Mesenchymal stem cell (in vitro differentiated cells and primary cell): ENCODE data around the gene ARID1B.

Source experiments
- DNase-seq: peaks from one replicate; pipeline ENCODE4 v3.0.0-alpha.2; 2013
- H2AFZ ChIP-seq: one replicate; pipeline ENCODE4 v1.6.1; 2013; ENCODE audit warnings: low read depth, mild to moderate bottlenecking, control low read depth, inconsistent platforms, low read length, moderate library complexity
- H2AK5ac ChIP-seq: 2 replicates; pipeline ENCODE4 v1.6.1; 2013; ENCODE audit warnings: low read length, moderate library complexity, mild to moderate bottlenecking, inconsistent platforms; ENCODE audit not compliant: severe bottlenecking
- H2BK120ac ChIP-seq: one replicate; pipeline ENCODE4 v1.6.1; 2013; ENCODE audit warnings: low read depth, mild to moderate bottlenecking, inconsistent platforms, low read length, moderate library complexity
- H2BK12ac ChIP-seq, 2 experiments: one replicate each; pipeline ENCODE4 v1.6.1; 2013; ENCODE audit warnings: inconsistent platforms in 2 of 2, low read length in 2 of 2, mild to moderate bottlenecking in 2 of 2, moderate library complexity in 2 of 2, control low read depth in 1 of 2
- H2BK15ac ChIP-seq: one replicate; pipeline ENCODE4 v1.6.1; 2013; ENCODE audit warnings: mild to moderate bottlenecking, low read depth, inconsistent platforms; ENCODE audit not compliant: poor library complexity, severe bottlenecking
- H2BK5ac ChIP-seq: 2 replicates; pipeline ENCODE4 v1.6.1; 2013; ENCODE audit warnings: low read depth, mild to moderate bottlenecking, low read length, control low read depth, inconsistent platforms; ENCODE audit not compliant: poor library complexity, severe bottlenecking
- H3K14ac ChIP-seq, 2 experiments: one replicate each; pipeline ENCODE4 v1.6.1; 2013; ENCODE audit warnings: inconsistent platforms in 2 of 2, low read length in 2 of 2, control low read depth in 1 of 2, mild to moderate bottlenecking in 1 of 2, moderate library complexity in 1 of 2
- H3K18ac ChIP-seq, 2 experiments: one replicate each; pipeline ENCODE4 v1.6.1; 2013; ENCODE audit warnings: inconsistent platforms in 2 of 2, low read length in 2 of 2, control low read depth in 1 of 2, low read depth in 1 of 2, mild to moderate bottlenecking in 1 of 2
- H3K23ac ChIP-seq, 2 experiments: one replicate each; pipeline ENCODE4 v1.6.1; 2013; ENCODE audit warnings: inconsistent platforms in 2 of 2, low read length in 2 of 2, mild to moderate bottlenecking in 2 of 2, moderate library complexity in 2 of 2, control low read depth in 1 of 2
- H3K27ac ChIP-seq: 2 replicates; pipeline ENCODE4 v1.5.1; 2013; ENCODE audit warnings: mild to moderate bottlenecking, moderate library complexity, low read length, control low read depth, inconsistent platforms; ENCODE audit not compliant: poor library complexity, severe bottlenecking
- H3K27me3 ChIP-seq, 2 experiments: 2 replicates each; pipeline versions ENCODE4 v1.6.1 to v1.7.0; 2013; ENCODE audit warnings: low read length in 2 of 2, mild to moderate bottlenecking in 2 of 2, moderate library complexity in 2 of 2, control low read depth in 1 of 2, inconsistent platforms in 1 of 2; ENCODE audit not compliant: control insufficient read depth in 1 of 2, insufficient read depth in 1 of 2
- H3K36me3 ChIP-seq, 2 experiments: 2 replicates each; pipeline versions ENCODE4 v1.6.1 to v1.7.0; 2013; ENCODE audit warnings: low read length in 2 of 2, control low read depth in 1 of 2, inconsistent platforms in 1 of 2, low read depth in 1 of 2, mild to moderate bottlenecking in 1 of 2; ENCODE audit not compliant: insufficient read depth in 2 of 2, control insufficient read depth in 1 of 2
- H3K4ac ChIP-seq, 2 experiments: one replicate each; pipeline ENCODE4 v1.6.1; 2013; ENCODE audit warnings: inconsistent platforms in 2 of 2, low read length in 2 of 2, mild to moderate bottlenecking in 2 of 2, moderate library complexity in 2 of 2, control low read depth in 1 of 2, low read depth in 1 of 2
- H3K4me1 ChIP-seq: 2 replicates; pipeline ENCODE4 v1.6.1; 2013; ENCODE audit warnings: low read depth, low read length, control low read depth; ENCODE audit not compliant: control insufficient read depth, insufficient read depth
- H3K4me2 ChIP-seq: 2 replicates; pipeline ENCODE4 v1.6.1; 2013; ENCODE audit warnings: low read length, mild to moderate bottlenecking, inconsistent platforms; ENCODE audit not compliant: poor library complexity, severe bottlenecking
- H3K4me3 ChIP-seq, 2 experiments: 2 replicates each; pipeline versions ENCODE4 v1.5.1 to v1.7.0; 2013; ENCODE audit warnings: low read length in 2 of 2, mild to moderate bottlenecking in 2 of 2, control low read depth in 1 of 2, low read depth in 1 of 2; ENCODE audit not compliant: insufficient read depth in 1 of 2
- H3K79me1 ChIP-seq: replicated peaks from 2 replicates; pipeline ENCODE4 v1.6.1; 2013; ENCODE audit warnings: mild to moderate bottlenecking, control low read depth, low read length, inconsistent platforms; ENCODE audit not compliant: poor library complexity, severe bottlenecking
- H3K9ac ChIP-seq: 2 replicates; pipeline ENCODE4 v1.7.0; 2013; ENCODE audit warnings: mild to moderate bottlenecking, low read length, moderate library complexity
- H3K9me3 ChIP-seq: 2 replicates; pipeline ENCODE4 v1.7.0; 2013; ENCODE audit warnings: mild to moderate bottlenecking, low read length; ENCODE audit not compliant: control insufficient read depth
- H4K8ac ChIP-seq: one replicate; pipeline ENCODE4 v1.6.1; 2013; ENCODE audit warnings: inconsistent platforms, mild to moderate bottlenecking, low read length, moderate library complexity
- H4K91ac ChIP-seq: one replicate; pipeline ENCODE4 v1.6.1; 2013; ENCODE audit warnings: mild to moderate bottlenecking, low read length, inconsistent platforms
- WGBS: methylation state at CpG from one replicate; pipeline ENCODE4 v1.1.7; 2013; ENCODE audit warnings: mixed read lengths; 5-methylcytosine and 5-hydroxymethylcytosine counted together

ARID1B gene

DNA sequence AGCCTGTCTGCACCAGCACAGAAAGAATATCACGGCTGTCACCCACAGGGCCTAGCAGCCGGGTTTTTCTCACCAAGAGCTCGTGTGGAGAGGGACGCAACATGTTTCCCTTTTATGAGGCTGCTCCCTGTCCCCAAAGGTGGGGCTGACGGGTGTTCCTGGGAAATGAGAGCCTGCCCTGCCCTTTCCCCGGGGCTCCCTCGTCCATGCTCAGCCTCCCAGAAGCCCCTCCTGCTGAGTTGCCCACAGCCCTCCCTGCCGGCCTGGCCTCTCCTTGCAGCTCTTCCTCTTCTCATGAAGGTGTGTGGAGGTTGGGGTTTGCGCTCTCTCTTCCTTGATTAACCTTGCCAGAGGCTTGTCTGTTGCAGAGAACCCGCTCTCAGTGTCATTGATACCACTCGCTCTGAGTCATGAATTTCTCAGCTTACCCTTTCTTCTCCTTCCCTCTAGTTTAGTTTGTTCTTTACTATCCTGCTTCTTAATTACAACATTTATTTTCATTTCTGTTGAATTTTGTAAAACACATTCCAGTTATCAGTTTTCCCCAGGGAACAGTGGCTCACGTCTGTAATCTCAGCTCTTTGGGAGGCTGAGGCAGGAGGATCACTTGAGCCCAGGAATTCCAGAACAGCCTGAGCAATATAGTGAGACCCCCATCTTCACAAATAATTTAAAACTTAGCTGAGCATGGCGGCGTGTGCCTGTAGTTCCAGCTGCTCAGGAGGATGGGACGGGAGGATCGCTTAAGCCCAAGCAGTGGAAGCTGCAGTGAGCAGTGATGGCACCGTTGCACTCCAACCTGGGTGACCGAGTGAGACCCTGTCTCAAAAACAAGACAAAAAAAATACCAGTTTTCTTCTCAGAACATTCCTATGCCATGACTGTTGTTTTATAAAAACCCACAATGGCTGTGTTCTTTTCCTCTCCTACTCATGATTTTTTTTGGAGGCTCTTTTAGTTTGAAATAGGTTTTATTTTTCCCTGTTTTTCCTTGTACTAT lies 442.3 kb downstream of the ARID1B start:
- Histone ChIP-seq H3K9ac (no peak overlapping the region), H4K91ac (no peak overlapping the region), H3K27ac (peak overlapping the region; percentile 65), H3K14ac (peak overlapping the region in 1 of 2 experiments; percentile 28), H3K9me3 (no peaks in the 10 kb centered on the region), H3K27me3 (no peaks in the 10 kb centered on the region), H2BK12ac (no peak overlapping the region), H3K79me1 (peaks cover 2% of the 10 kb centered on the region), H2BK120ac (no peak overlapping the region), H2AK5ac (peak overlapping the region; percentile 1), H4K8ac (no peak overlapping the region), H3K18ac (no peak overlapping the region), H3K4me3 (no peak overlapping the region), H3K23ac (no peak overlapping the region), H2AFZ (no peak overlapping the region), H3K4me2 (peak overlapping the region; percentile 14), H3K4ac (no peak overlapping the region), H2BK15ac (no peak overlapping the region), H2BK5ac (no peak overlapping the region), H3K4me1 (peaks cover 18% of the 10 kb centered on the region), H3K36me3 (peaks cover under 1 to 4% of the 10 kb centered on the region in 2 experiments)
- 66% methylated on average over 14 of the region's 18 CpGs for WGBS
- peak; percentile 36 for DNase-seq

DNA sequence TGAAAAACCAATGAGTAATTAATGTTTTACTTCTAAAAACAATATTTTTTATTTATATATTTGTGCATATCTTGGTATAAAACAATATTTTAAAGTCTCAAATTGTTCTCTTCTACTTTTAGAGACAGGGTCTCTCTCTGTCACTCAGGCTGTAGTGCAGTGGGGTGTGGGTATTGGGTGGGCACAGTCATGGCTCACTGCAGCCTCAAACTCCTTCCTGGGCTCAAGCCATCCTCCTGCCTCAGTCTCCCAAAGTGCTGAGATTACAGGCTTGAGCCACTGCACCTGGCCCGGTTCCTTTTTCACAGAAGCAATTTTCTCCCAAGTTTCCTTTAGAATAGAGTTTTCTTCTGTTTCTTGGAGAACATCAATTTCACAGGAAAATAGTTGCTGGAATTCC lies 443.3 kb downstream of the ARID1B start:
- H4K91ac ChIP-seq, result no peak overlapping the region
- no peak overlapping the region for H3K14ac ChIP-seq
- no peaks in the 10 kb centered on the region for H3K27me3 ChIP-seq
- peaks cover 0 to 4% of the 10 kb centered on the region in 2 experiments for H3K36me3 ChIP-seq
- peak overlapping the region in 1 of 2 experiments; percentile 82 for H3K4me3 ChIP-seq
- H3K4ac ChIP-seq, result no peak overlapping the region
- no peak overlapping the region for H2BK120ac ChIP-seq
- no peak for DNase-seq
- no peak overlapping the region for H3K23ac ChIP-seq
- peaks cover 2% of the 10 kb centered on the region for H3K79me1 ChIP-seq
- H3K9me3 ChIP-seq, result no peaks in the 10 kb centered on the region
- H3K4me1 ChIP-seq, result peaks cover 18% of the 10 kb centered on the region
- H2AFZ ChIP-seq, result no peak overlapping the region
- H3K27ac ChIP-seq, result no peak overlapping the region
- H3K18ac ChIP-seq, result no peak overlapping the region
- H3K4me2 ChIP-seq, result no peak overlapping the region
- WGBS, result no CpG with 5 or more reads among the region's 1 CpG
- H2BK12ac ChIP-seq, result no peak overlapping the region
- no peak overlapping the region for H2BK5ac ChIP-seq
- H3K9ac ChIP-seq, result peak overlapping the region; percentile 94
- no peak overlapping the region for H2AK5ac ChIP-seq
- no peak overlapping the region for H4K8ac ChIP-seq
- H2BK15ac ChIP-seq, result no peak overlapping the region

DNA sequence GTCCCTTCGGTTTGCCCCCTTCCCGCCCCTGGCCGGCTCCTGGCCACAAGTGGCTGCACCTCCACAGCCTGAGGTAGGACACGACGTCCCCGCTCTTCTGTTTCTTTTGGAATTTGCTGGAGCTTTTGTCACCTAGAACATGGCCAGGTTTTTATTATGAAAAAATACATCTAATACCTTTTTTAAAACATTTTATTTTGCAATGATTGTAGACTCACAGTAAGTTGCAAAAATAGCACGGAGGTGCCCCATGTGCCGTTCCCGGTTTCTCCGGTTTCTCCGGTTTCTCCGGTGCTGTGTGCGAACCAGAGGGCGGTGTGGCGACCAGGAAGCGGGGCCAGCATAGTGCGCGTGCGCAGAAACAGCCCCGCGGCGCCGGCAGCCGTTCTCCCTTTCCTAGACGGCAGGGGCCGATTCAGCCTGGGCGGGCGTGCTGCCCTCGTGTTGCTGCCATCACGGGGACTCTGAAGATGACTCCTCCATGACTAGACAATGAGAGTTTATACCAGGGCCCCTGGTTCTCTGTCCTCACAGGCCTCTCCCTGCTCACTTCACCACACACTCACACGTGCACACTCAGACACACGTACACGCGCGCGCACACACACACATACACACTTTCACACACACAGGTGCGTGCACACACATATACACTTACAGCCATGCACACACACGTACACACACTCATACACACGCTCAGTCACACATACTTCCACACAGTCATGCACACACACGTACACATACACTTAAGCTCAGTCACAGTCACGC lies 444.1 kb downstream of the ARID1B start:
- Histone ChIP-seq H2AK5ac (no peak overlapping the region), H3K27me3 (no peaks in the 10 kb centered on the region)

DNA sequence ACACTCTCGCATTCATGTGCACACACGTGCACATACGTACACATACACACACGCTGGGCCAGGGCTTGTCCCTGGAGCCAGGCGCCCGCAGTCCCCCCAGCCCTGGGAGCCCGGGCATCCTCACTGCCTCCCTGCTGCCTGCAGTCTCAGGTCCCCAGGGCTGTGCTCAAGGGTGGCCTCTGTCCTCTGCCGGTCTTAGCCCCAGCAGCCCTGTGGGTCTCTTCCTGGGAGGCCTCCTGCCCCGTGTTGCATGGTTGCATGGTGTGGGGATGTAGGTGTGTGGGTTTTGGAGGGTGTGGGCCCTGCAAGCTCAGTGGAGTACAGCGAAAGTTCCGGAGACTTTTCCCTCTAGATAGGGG lies 444.6 kb downstream of the ARID1B start:
- no peak overlapping the region for H3K27ac ChIP-seq
- H3K23ac ChIP-seq, result no peak overlapping the region
- H3K4ac ChIP-seq, result no peak overlapping the region
- no peak for DNase-seq
- H3K4me3 ChIP-seq, result no peak overlapping the region
- no peak overlapping the region for H2BK15ac ChIP-seq
- H3K18ac ChIP-seq, result no peak overlapping the region
- no peak overlapping the region for H2BK5ac ChIP-seq
- no peaks in the 10 kb centered on the region for H3K79me1 ChIP-seq
- H2BK120ac ChIP-seq, result no peak overlapping the region
- no peak overlapping the region for H2BK12ac ChIP-seq
- H4K8ac ChIP-seq, result peak overlapping the region; percentile 0
- no peak overlapping the region for H3K9ac ChIP-seq
- WGBS, result 97% methylated on average over 11 of the region's 11 CpGs
- H3K9me3 ChIP-seq, result no peaks in the 10 kb centered on the region
- no peak overlapping the region for H4K91ac ChIP-seq
- peak overlapping the region in 1 of 2 experiments; percentile 12 for H3K14ac ChIP-seq
- no peaks in the 10 kb centered on the region for H3K27me3 ChIP-seq
- no peak overlapping the region for H2AFZ ChIP-seq
- peaks cover 19% of the 10 kb centered on the region for H3K4me1 ChIP-seq
- no peak overlapping the region for H2AK5ac ChIP-seq
- H3K36me3 ChIP-seq, result peaks cover 0 to 4% of the 10 kb centered on the region in 2 experiments
- no peak overlapping the region for H3K4me2 ChIP-seq

More for the DNA sequence above, 444.1 kb downstream of the ARID1B start:
- Histone ChIP-seq H3K9ac (peak overlapping the region; percentile 94), H3K14ac (peak overlapping the region in 1 of 2 experiments; percentile 12), H3K4ac (no peak overlapping the region), H2BK120ac (no peak overlapping the region), H3K4me1 (peaks cover 19% of the 10 kb centered on the region), H2BK15ac (peak overlapping the region; percentile 9), H3K23ac (no peak overlapping the region), H3K4me2 (peak overlapping the region; percentile 55), H2BK12ac (no peak overlapping the region), H3K18ac (peak overlapping the region in 1 of 2 experiments; percentile 5), H3K9me3 (no peaks in the 10 kb centered on the region), H4K91ac (no peak overlapping the region), H3K36me3 (peaks cover 0 to 4% of the 10 kb centered on the region in 2 experiments), H3K27ac (no peak overlapping the region), H2BK5ac (no peak overlapping the region), H3K4me3 (peak overlapping the region; percentile 38 to 82), H2AFZ (no peak overlapping the region), H3K79me1 (peaks cover 2% of the 10 kb centered on the region), H4K8ac (peak overlapping the region; percentile 0)
- DNase-seq, result peak; percentile 66
- WGBS, result 63% methylated on average over 38 of the region's 41 CpGs
